HL-60 (cell line): Measurements from ENCODE around the gene CBY1.

Experiments used
- CTCF ChIP-seq: IDR thresholded peaks from one replicate; pipeline ENCODE4 v1.5.1; 2011; ENCODE audit warnings: low read length, control low read depth, inconsistent platforms; ENCODE audit not compliant: insufficient read depth
- GABPA ChIP-seq: IDR thresholded peaks from 2 replicates; pipeline ENCODE4 v1.6.1; 2012; ENCODE audit warnings: low read depth
- POLR2AphosphoS5 ChIP-seq: IDR thresholded peaks from 2 replicates; pipeline ENCODE4 v1.6.1; 2012; ENCODE audit warnings: low read depth
- REST ChIP-seq: IDR thresholded peaks from 2 replicates; pipeline ENCODE4 v1.6.1; 2012; ENCODE audit warnings: low read depth; ENCODE audit not compliant: insufficient replicate concordance

DNA sequence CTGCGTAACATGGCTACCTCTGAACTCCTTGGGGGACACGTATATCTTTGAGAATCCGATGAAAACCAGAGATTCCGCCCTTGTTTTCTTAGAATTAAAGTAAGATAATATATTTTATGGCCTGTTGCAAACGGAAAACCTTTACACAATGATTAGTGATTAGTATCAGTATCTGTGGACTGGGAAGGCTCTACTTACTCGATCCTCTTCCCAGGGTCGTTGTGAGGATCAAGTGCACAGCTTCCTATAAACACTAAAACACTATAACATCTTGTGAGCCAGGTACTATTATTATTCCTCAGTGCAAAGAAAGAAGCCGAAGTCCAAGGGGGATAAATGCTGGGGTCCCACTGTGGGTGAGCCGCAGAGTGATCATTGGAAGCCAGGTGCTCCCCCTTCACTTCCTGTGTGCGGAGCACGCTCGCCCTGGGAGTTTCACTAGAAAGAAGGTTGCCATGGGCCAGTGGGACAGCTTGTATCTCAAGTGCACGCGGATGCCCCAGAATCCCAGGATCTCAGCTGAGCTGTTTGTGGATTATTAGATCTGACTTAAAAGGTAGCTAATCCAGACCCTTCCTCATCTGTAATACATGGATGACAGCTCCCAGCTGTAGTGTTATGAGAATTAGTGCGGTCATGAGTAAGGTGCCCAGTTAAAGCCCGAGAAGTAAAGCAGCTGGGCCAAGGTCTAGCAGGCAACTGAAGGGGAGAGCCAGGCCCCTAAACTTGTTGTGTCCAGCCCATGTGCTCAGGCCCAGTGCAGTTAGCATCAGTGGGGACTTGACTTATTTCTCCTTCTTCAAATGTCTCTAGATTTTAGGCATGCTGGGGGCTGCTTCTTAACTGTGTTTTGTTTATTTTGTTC lies 839 bp downstream of the CBY1 start:
- TF ChIP-seq CTCF = no peak
- TF ChIP-seq POLR2AphosphoS5 = no peak
- TF ChIP-seq REST = no peak
- no peak for TF ChIP-seq GABPA
